Stimulated activated CD4-positive, alpha-beta T cell treated with anti-CD3 and anti-CD28 coated beads, Interleukin-15, amount 100 ng/mL, for 24 hours (primary cell): ENCODE results near the gene PYCARD.
"Not testable (repeated sequence)": the region's sequence is repeated elsewhere in the genome, so short reads cannot be mapped to it uniquely, and the experiment has no call there.

ENCODE experiments used
- DNase-seq: peaks from one replicate; pipeline ENCODE4 v3.0.0-alpha.2; 2020

PYCARD gene

DNA sequence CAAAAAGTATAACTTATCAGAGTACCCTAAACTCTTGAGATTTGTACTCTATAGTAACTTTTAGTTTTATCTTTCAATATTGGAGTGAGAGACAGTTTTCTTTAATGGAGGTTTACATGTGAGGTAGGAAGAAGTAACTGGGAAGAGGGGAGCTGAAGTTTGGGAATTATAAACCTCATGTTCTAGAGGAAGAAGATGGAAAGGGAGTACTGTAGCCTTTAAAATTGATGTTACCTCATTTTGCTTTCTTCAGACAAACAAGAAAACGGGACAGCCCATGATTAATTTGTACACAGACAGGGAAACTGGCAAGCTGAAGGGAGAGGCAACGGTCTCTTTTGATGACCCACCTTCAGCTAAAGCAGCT is 13.2 kb downstream of the PYCARD start:
- DNase-seq = no peak

DNA sequence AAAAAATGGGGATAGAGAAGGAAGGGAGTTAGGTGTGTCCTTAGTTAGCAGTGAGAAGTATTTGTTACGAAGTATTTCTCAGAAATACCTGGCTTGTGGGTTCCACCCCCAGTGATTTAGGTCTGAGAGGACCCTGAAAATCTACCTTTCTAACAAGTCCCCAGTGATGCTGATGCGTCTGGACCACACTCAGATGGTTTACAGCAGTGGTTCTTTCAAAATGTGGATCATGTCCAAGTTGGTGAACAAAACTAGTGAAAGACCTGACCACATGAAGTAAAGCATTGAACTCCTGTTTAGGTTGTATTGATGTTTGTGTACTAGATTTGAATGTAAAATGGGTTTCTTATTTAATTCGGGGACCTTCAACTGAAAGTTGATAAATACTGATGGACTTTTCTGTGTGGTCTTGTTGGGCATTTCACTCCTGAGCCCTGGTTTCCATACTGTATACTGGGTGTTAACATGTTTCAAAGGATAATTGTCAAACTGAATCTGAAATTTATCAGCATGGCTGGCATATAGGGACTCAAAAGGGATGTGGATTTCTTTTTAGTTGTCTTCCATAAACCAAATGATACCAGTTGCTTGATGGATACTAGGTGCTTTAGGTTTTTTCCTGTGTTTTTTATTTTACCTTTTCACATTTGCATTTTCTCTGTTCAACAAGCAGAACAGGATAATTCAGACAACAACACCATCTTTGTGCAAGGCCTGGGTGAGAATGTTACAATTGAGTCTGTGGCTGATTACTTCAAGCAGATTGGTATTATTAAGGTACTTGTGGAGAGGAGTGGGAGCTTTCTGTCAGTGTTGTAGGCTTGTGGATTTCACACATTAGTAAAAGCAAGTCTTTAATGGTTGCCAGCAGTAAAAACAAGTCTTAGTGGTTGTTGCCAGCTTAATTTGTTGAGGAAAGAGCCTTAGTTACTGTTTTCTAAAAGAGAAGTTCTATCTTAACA is 13.8 kb downstream of the PYCARD start:
- DNase-seq = no peak

DNA sequence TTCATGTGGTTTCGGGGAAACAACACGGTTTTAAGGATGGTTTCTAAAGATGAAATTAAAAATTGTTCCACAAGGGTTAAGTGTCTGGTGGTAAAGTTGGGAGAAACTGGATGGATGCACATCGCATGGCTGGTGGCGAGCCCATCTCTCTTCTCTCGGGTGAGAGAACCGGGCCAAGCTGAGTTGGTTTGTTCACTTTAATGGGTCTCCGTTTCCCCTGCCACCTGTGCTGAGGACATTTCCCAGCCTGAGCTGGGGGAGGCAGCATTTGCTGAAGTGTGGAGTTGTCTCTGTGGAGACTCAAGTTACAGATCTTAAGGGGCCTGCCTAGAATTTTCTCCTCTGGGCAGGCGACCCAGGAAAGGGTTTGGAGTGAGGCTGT is 14.8 kb downstream of the PYCARD start:
- DNase-seq = no peak

DNA sequence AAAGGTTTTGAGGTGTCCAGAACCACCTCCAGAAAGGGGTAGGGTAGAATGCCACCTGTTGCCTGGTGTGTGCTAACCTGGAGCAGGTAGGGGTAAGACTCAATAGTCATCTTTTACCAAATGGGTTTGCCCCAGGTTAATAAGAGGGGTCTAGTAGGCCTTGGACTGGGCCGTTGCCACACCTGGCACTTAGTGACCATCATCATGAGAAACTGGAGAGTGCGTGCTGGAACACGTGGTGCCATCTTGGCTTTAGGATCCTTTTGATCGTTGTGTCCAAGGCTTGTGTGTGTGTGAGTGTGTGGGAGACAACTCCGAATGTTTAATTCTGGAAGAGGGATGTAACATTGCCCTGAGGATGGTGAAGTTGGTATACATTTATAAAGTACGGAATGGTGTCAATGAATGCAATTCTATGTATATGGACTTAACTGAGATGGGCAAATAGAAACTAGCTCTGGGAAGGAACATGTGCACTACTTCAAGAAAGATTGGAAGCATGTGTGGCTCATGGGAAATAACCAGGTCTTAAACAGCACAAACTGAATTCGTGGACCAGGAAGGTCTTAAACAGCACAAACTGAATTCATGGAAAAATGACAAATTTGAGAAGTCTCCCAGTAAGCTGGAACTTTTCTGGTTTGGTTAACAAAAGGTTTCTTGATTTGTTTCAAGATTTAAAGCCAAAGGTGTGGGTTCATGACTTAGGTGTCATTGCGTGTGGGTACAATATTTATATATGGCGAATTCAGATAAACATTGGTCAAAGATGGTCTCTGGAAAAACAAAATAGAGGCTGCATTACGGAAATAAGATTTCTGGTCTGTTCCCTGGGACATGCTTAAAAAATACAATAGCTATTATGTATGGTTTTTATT is 15.4 kb downstream of the PYCARD start:
- DNase-seq = no peak

DNA sequence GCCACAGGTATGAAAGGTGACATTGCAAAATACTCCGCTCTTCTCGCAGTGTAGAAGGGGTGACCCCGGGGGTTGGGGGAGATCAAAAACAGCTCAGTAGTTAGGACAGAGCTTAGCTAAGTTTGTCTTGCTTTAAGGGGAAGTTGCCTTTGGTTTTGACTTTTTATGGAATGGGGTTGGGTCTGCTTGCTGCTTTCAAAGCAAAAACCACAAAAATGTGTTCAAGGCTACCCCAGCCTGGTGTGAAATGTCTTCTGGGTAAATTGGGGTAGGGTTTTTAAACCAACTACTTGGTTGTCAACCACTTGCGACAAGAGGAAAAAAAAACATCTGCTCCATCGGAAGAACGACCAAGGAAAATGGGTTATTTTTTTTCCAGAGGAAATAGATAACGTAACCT is 16.4 kb downstream of the PYCARD start:
- no peak for DNase-seq

DNA sequence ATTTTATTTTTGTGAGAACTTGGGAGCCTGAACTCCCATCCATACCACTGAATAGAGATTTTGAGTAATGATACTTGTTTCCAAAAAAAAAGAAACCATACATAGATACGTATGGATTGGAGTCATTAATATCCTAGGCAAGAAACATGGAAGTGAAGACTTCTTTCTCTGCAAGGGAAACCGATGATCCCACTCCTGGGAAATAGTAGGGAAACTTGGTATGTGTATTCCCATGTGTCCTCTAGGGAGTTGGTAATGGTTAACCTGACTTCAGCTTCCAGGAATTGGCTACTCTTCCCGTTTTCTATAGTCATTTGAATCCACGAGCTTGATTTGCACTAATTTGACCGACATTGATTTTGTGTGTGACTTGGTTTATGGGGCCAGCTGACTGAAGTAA is 17.2 kb downstream of the PYCARD start:
- DNase-seq = no peak

DNA sequence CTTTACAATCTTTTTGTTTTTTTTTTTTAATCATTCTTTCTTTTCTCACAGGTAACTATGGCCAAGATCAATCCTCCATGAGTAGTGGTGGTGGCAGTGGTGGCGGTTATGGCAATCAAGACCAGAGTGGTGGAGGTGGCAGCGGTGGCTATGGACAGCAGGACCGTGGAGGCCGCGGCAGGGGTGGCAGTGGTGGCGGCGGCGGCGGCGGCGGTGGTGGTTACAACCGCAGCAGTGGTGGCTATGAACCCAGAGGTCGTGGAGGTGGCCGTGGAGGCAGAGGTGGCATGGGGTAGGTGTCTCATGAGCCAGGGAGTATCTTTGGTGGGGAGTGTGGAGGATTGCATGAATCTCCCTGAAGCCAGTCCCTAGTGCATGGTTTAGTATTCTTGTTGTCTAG is 17.7 kb downstream of the PYCARD start:
- DNase-seq = no peak

DNA sequence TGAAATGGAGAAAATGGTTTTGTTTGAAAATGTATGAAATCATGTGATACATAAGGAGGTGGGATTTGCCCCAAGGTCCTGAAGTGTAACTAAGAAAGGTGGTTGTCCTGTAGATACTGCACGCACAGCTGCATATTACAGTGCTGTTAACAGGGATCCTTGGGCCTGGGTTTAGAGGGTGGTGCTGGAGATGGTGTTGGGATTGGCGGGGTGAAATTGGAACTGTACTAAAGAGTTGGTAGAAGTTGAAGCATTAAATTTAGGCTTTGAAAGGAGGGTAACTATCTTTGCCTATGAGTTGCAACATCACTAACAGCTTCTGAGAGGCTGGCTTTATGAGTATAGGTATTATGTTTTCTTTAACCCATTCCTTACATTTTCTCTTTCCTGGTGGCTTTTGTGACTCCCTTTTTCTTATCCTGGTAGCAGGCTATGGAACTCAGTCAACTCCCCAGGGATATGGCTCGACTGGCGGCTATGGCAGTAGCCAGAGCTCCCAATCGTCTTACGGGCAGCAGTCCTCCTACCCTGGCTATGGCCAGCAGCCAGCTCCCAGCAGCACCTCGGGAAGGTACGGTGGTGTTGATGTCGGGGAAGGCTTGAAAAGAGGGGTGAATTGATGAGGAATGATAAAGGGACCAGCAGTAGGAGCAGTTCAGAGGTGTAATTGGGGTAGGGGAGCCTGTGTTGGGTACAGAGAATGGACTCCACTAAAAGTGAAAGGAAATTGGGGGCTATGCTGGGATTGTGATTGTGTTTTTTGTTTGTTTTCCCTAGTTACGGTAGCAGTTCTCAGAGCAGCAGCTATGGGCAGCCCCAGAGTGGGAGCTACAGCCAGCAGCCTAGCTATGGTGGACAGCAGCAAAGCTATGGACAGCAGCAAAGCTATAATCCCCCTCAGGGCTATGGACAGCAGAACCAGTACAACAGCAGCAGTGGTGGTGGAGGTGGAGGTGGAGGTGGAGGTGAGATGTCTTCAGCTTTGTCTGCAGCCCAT is 18.8 kb downstream of the PYCARD start:
- no peak for DNase-seq

DNA sequence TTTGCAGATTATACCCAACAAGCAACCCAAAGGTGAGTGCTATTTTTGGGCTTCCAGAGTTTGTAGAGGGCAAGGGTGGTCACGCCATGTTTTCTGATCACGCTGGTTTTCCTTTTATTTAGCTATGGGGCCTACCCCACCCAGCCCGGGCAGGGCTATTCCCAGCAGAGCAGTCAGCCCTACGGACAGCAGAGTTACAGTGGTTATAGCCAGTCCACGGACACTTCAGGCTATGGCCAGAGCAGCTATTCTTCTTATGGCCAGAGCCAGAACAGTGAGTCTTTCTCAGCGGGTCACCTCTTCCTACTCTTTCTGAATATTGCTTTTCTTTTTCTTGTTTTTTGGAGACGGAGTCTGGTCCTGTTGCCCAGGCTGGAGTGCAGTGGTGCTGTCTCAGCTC is 20.2 kb downstream of the PYCARD start:
- no peak for DNase-seq

DNA sequence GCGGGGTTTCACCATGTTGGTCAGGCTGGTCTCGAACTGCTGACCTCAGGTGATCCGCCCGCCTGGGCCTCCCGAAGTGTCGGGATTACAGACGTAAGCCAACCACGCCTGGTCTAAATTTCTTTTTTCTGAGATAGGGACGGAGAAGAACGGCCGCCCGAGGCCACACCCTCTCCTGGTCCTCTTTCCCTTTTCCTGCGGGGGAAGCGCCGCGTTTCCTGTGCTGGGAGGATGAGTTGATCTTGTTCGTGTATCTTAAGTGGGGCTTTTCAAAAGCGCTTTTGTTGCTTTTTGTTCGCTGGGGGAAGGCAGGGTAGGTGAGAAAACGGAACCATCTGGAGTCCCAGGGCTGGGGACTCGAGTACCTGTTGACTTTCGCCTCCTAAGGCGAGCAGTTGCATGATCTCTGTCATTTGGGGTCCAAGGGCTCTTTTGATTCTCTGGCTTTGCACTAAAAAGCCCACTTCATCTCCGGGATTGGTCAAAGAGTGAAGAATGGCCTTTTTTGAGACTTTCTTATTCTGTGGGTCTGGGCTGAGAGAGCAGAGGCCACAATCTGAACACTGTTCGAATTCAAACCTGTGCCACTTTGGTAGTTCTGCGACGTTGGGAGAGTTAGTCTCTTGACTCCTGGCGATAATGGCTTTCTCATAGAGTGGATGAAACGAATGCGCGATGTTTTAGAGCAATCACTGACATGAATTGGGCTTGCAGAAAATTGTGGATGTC is 21.3 kb downstream of the PYCARD start:
- DNase-seq = peak; percentile 60

DNA sequence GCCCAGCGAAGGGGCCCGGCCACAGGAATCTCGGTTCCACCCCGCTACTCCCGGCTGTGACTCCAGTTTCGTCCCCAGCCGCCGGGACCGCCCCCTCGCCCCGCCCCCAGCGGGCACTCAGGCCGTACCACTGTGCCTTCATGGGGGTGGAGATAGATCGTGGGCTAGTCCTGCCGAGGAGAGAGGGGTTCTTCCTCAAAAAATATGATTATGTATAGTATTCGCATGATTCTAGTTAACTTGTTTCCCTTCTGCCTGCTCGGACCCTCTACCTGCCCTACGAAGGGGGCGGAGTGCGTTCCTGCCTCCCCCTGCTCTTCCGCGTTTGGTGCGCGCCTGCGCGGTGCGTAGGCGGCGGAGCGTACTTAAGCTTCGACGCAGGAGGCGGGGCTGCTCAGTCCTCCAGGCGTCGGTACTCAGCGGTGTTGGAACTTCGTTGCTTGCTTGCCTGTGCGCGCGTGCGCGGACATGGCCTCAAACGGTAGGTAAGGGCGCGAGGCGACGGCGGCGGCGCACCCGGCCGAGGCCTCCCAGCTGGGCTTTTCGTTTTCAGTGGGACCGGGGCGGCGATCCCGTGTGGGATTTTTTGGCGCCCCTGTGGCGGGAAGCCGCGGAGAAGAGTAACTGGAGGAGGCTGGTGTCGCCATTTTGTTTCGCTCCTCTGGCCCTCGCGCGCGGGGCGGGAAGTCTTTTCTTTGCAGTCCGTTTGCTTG is 22.7 kb downstream of the PYCARD start, which contains the start of gene FUS:
Gene FUS (plus strand): TSS at position 393 of the 713 bp plus-strand sequence. CDS start 76 bp downstream, at position 469.
- peak; percentile 92 for DNase-seq

DNA sequence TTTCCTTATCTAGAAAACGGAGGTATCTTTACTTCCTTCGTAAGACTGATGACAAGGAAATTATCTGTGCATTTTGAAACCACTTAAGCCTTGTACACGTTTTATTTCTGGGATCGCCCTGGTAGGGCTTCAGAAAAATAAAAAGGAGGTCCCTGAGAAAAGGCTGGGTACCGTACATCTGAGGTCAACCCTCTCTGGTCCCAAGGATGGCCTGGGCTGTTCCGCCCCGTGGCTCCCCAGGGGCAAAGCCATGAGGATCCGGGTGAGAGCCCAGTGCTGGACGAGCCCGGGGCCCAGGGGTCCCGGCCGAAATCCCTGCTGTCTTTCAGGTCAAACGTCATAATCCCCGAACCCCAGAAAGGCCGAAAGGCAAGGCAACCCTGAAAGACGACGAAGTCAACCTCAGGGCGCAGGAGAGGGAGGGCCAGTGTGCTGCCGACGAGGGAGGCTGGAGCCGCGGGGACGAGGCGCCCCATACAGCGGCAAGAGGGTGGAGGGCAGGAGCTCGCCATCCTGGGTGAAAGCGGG is 23.3 kb downstream of the PYCARD start:
- DNase-seq = no peak

DNA sequence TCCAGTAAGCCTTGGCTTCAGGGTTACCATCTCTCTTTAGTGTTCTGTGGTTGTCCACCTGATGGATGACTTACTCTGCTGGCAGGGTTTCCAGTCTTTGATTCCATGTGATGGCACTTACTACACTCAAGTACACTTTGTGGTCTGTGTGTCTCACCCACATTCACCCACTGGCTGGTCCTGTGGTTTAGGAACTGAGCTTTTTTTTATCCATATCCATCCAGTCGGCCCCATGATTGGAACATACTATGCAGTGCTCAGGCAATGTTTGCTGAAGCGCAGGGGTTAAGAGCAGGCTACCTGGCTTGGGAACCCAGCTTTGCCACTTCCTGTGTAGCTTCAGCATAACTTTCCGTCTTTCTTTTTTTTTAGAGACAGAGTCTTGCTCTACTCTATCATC is 25.4 kb downstream of the PYCARD start:
- peak; percentile 63 for DNase-seq

DNA sequence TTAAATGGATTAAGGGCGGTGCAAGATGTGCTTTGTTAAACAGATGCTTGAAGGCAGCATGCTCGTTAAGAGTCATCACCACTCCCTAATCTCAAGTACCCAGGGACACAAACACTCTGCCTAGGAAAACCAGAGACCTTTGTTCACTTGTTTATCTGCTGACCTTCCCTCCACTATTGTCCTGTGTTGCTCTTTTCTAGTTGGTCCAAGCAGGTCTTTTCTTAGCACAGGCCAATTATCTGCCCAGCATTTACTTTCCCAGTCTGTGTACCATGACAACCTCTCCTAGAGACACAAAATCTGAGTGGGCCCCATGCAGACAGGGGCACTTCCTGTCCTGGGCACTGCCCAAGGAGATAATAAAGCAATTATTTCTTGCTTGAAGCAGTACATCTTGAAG is 32.5 kb downstream of the PYCARD start:
- not testable (repeated sequence) for DNase-seq

DNA sequence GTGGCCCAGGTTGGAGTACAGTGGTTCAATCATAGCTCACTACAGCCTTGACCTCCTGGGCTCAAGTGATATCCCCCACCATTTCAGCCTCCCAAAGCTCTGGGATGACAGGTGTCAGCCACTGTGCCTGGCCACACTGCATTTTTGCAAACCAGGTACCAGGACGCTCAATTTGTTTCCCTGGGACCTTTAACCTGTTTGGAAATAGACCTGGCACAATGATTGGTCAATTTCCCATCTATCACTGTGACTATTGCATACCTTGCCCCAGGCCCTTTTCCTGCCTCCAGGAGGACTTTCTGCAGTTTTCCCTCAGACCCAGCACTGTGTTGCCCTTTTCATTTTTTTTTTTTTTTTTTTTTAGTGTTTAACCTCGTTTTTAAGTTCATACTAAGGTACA is 33.7 kb downstream of the PYCARD start:
- no peak for DNase-seq

DNA sequence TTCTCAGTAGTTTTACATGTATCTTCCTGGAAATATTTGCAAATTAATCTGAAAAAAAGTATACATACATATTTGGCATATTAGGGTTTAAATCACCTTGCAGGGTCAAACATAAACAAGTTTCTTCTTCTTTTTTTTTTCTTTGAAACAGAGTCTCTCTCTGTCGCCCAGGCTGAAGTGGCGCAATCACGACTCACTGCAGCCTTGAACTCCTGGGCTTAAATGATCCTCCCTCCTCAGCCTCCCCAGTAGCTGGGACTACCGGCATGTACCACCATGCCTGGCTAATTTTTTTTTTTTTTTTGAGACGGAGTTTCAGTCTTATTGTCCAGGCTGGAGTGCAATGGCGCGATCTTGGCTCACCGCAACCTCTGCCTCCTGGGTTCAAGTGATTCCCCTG is 35.2 kb downstream of the PYCARD start:
- no peak for DNase-seq

DNA sequence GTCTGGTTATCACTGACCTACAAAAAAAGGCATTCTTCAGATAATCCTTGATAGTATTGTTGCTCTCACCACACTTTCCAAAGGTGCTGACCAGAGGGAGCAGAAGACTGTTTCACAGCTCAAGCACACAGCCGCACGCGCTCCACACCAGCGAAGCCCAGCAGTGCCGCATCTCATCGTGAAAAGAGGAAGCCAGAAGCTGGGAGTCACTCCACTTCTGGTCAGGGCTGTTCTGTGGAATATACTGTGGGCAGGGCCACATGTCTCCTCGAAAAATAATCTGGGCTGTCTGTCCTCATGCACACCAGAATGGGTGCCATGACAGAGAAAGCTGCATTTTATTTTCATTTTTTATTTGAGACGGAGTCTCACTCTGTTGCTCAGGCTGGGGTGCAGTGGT is 45.4 kb downstream of the PYCARD start:
- no peak for DNase-seq
